Measurements from ENCODE around the gene FAM47A.

Gene FAM47A

DNA sequence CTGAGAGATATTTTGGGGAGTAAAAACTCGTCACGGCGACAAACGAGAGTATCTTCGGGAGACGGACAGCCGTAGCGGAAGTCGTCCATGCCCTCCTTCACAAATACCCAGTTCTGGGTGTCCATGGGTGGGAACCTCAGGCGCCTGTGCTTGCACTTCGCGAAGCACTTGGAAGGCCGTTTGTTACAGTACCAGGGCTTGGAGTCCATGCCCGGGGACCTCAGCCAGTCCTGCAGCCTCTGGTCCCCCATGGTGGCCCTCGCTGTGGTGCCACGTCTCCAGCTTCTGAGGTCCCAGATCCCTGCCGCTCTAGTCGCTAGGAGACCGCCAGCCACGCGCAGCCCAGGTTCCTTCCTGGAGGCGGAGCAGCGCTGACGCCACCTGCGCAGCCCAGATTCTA lies at the start of gene FAM47A:
TSS of gene FAM47A (minus strand) at position 287 of the 400 bp plus-strand sequence. CDS start at position 251, 36 bp downstream.
- Histone ChIP-seq H3K27ac (ENCODE audit: low read depth, low read length) (no peak within 1 kb of the TSS), H3K36me3 (ENCODE audit: control insufficient read depth, insufficient read depth, low read length) (no peaks in the 10 kb centered on the region), H3K4me3 (ENCODE audit: low read depth, low read length) (no peak within 1 kb of the TSS), H3K4me1 (ENCODE audit: control insufficient read depth, insufficient read depth, low read length) (no peaks in the 10 kb centered on the region), H3K27me3 (ENCODE audit: control insufficient read depth, insufficient read depth, low read length) (no peaks in the 10 kb centered on the region), H3K9ac (ENCODE audit: low read length) (no peak within 1 kb of the TSS), H3K9me3 (ENCODE audit: control insufficient read depth, insufficient read depth, low read depth, low read length) (no peaks in the 10 kb centered on the region)

GRCh38 chrX:34147345-34147744 lies 15.2 kb upstream of the FAM47A start:
- no peak overlapping the region for H3K27ac ChIP-seq (ENCODE audit: low read depth, low read length)
- no peaks in the 10 kb centered on the region for H3K4me1 ChIP-seq (ENCODE audit: control insufficient read depth, insufficient read depth, low read length)
- H3K9ac ChIP-seq (ENCODE audit: low read length): no peak overlapping the region
- peaks cover 4% of the 10 kb centered on the region; the same call in 1 of the 2 replicates for H3K9me3 ChIP-seq (ENCODE audit: control insufficient read depth, insufficient read depth, low read depth, low read length)
- no peaks in the 10 kb centered on the region for H3K36me3 ChIP-seq (ENCODE audit: control insufficient read depth, insufficient read depth, low read length)
- no peak overlapping the region for H3K4me3 ChIP-seq (ENCODE audit: low read depth, low read length)
- H3K27me3 ChIP-seq (ENCODE audit: control insufficient read depth, insufficient read depth, low read length): no peaks in the 10 kb centered on the region; the same call in 1 of the 2 replicates

DNA sequence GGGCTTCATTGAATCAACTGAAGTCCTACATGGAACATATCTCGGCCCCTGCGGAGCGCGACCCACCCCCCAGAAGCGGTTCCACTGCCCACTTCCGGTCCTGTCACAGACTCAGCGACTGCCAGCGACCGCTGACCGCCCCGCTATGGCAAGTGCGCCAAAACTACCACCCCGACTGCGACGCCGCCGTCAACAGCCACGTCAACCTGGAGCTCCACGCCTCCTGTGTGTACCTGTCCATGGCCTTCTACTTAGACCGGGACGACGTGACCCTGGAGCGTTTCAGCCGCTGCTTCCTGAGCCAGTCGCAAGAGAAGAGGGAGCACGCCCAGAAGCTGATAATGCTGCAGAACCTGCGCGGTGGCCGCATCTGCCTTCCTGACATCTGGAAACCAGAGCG lies 14.8 kb upstream of the FAM47A start:
- Histone ChIP-seq H3K27me3 (ENCODE audit: control insufficient read depth, insufficient read depth, low read length) (no peaks in the 10 kb centered on the region; the same call in 1 of the 2 replicates), H3K27ac (ENCODE audit: low read depth, low read length) (no peak overlapping the region), H3K36me3 (ENCODE audit: control insufficient read depth, insufficient read depth, low read length) (no peaks in the 10 kb centered on the region), H3K4me3 (ENCODE audit: low read depth, low read length) (no peak overlapping the region), H3K9ac (ENCODE audit: low read length) (no peak overlapping the region), H3K4me1 (ENCODE audit: control insufficient read depth, insufficient read depth, low read length) (no peaks in the 10 kb centered on the region), H3K9me3 (ENCODE audit: control insufficient read depth, insufficient read depth, low read depth, low read length) (peaks cover 4% of the 10 kb centered on the region; the same call in 1 of the 2 replicates)

GRCh38 chrX:34144246-34144645 lies 12.1 kb upstream of the FAM47A start:
- Histone ChIP-seq H3K4me3 (ENCODE audit: low read depth, low read length) (no peak overlapping the region), H3K9me3 (ENCODE audit: control insufficient read depth, insufficient read depth, low read depth, low read length) (peaks cover 4% of the 10 kb centered on the region; the same call in 1 of the 2 replicates), H3K27ac (ENCODE audit: low read depth, low read length) (no peak overlapping the region), H3K4me1 (ENCODE audit: control insufficient read depth, insufficient read depth, low read length) (no peaks in the 10 kb centered on the region), H3K36me3 (ENCODE audit: control insufficient read depth, insufficient read depth, low read length) (no peaks in the 10 kb centered on the region), H3K27me3 (ENCODE audit: control insufficient read depth, insufficient read depth, low read length) (no peaks in the 10 kb centered on the region; the same call in 1 of the 2 replicates), H3K9ac (ENCODE audit: low read length) (no peak overlapping the region)

DNA sequence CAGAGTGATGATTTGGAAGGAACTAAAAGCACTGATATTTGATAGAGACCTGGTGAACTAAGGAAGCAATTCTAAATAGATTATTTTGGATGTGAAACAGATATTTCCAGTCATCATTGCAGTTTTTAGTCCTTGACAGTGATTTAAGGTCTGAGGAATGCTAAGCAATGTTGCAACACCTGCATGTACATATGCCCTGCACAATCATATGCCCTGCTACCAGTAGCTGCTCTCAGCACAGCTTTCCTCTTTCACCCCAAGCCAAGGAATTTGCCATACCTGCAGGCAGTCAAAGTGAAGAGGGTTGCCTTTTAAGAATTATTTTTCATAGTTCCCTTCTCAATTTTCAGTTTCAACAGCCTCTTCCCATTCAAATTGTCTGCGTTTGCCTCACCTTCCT lies 8.7 kb upstream of the FAM47A start:
- H3K27me3 ChIP-seq (ENCODE audit: control insufficient read depth, insufficient read depth, low read length): no peaks in the 10 kb centered on the region; the same call in 1 of the 2 replicates
- H3K4me3 ChIP-seq (ENCODE audit: low read depth, low read length): no peak overlapping the region
- no peaks in the 10 kb centered on the region for H3K4me1 ChIP-seq (ENCODE audit: control insufficient read depth, insufficient read depth, low read length)
- H3K27ac ChIP-seq (ENCODE audit: low read depth, low read length): no peak overlapping the region
- no peaks in the 10 kb centered on the region for H3K9me3 ChIP-seq (ENCODE audit: control insufficient read depth, insufficient read depth, low read depth, low read length)
- H3K9ac ChIP-seq (ENCODE audit: low read length): no peak overlapping the region
- no peaks in the 10 kb centered on the region for H3K36me3 ChIP-seq (ENCODE audit: control insufficient read depth, insufficient read depth, low read length)

- no peak overlapping the region for H3K4me3 ChIP-seq (ENCODE audit: low read depth, low read length)
- H3K27ac ChIP-seq (ENCODE audit: low read depth, low read length): no peak overlapping the region
- H3K9ac ChIP-seq (ENCODE audit: low read length): no peak overlapping the region
- no peaks in the 10 kb centered on the region for H3K27me3 ChIP-seq (ENCODE audit: control insufficient read depth, insufficient read depth, low read length)
- no peaks in the 10 kb centered on the region for H3K4me1 ChIP-seq (ENCODE audit: control insufficient read depth, insufficient read depth, low read length)
- H3K9me3 ChIP-seq (ENCODE audit: control insufficient read depth, insufficient read depth, low read depth, low read length): no peaks in the 10 kb centered on the region
- no peaks in the 10 kb centered on the region for H3K36me3 ChIP-seq (ENCODE audit: control insufficient read depth, insufficient read depth, low read length)
Observed at GRCh38 chrX:34130980-34131744, 952 bp downstream of the FAM47A start.

DNA sequence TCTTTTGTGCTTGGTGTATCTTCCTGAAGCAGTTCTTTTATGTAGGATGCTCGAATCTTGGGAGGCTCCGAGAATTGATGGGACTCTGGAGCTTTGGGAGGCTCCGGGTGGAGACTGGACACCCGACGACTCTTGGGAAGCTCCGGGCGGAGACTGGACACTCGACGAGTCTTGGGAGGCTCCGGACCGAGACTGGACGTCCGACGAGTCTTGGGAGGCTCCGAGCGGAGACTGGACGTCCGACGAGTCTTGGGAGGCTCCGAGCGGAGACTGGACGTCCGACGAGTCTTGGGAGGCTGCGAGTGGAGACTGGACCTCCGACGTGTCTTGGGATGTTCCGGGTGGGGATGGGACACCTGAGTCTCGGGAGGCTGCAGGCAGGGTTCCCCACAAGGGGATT lies 1.6 kb downstream of the FAM47A start:
- no peaks in the 10 kb centered on the region for H3K36me3 ChIP-seq (ENCODE audit: control insufficient read depth, insufficient read depth, low read length)
- H3K9ac ChIP-seq (ENCODE audit: low read length): no peak overlapping the region
- H3K4me1 ChIP-seq (ENCODE audit: control insufficient read depth, insufficient read depth, low read length): no peaks in the 10 kb centered on the region
- H3K9me3 ChIP-seq (ENCODE audit: control insufficient read depth, insufficient read depth, low read depth, low read length): no peaks in the 10 kb centered on the region
- H3K27me3 ChIP-seq (ENCODE audit: control insufficient read depth, insufficient read depth, low read length): no peaks in the 10 kb centered on the region
- no peak overlapping the region for H3K4me3 ChIP-seq (ENCODE audit: low read depth, low read length)
- no peak overlapping the region for H3K27ac ChIP-seq (ENCODE audit: low read depth, low read length)

GRCh38 chrX:34126011-34126410 lies 6.1 kb downstream of the FAM47A start:
- Histone ChIP-seq H3K4me1 (ENCODE audit: control insufficient read depth, insufficient read depth, low read length) (no peaks in the 10 kb centered on the region), H3K9me3 (ENCODE audit: control insufficient read depth, insufficient read depth, low read depth, low read length) (peaks cover 15% of the 10 kb centered on the region), H3K9ac (ENCODE audit: low read length) (no peak overlapping the region), H3K27me3 (ENCODE audit: control insufficient read depth, insufficient read depth, low read length) (no peaks in the 10 kb centered on the region; the same call in 1 of the 2 replicates), H3K4me3 (ENCODE audit: low read depth, low read length) (no peak overlapping the region), H3K27ac (ENCODE audit: low read depth, low read length) (no peak overlapping the region), H3K36me3 (ENCODE audit: control insufficient read depth, insufficient read depth, low read length) (no peaks in the 10 kb centered on the region)

GRCh38 chrX:34119122-34119521 lies 13.0 kb downstream of the FAM47A start:
- no peaks in the 10 kb centered on the region; the same call in 1 of the 2 replicates for H3K27me3 ChIP-seq (ENCODE audit: control insufficient read depth, insufficient read depth, low read length)
- no peak overlapping the region for H3K4me3 ChIP-seq (ENCODE audit: low read depth, low read length)
- H3K36me3 ChIP-seq (ENCODE audit: control insufficient read depth, insufficient read depth, low read length): no peaks in the 10 kb centered on the region
- H3K27ac ChIP-seq (ENCODE audit: low read depth, low read length): no peak overlapping the region
- H3K9ac ChIP-seq (ENCODE audit: low read length): no peak overlapping the region
- no peaks in the 10 kb centered on the region for H3K4me1 ChIP-seq (ENCODE audit: control insufficient read depth, insufficient read depth, low read length)
- H3K9me3 ChIP-seq (ENCODE audit: control insufficient read depth, insufficient read depth, low read depth, low read length): peaks cover 15% of the 10 kb centered on the region

DNA sequence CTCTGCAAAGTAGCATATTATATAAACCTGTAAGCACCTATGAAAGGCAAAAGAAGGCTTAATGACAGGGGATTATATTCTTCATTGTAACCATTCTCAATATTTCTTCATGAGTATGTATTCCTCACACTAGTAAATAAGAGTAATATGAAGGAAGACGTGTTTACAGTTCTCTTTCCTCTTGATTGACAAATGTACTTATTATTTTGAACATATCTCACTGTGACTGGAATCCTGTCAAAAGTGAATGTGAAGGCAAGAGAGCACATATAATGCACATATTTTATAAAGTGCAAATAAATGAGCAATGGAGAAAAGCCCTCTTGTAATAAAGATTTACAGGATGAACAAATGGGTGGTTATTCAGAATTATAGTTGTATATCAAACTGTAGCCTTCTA lies 19.7 kb downstream of the FAM47A start:
- H3K9ac ChIP-seq (ENCODE audit: low read length): no peak overlapping the region
- H3K27me3 ChIP-seq (ENCODE audit: control insufficient read depth, insufficient read depth, low read length): no peaks in the 10 kb centered on the region; the same call in 1 of the 2 replicates
- no peaks in the 10 kb centered on the region for H3K36me3 ChIP-seq (ENCODE audit: control insufficient read depth, insufficient read depth, low read length)

More for the DNA sequence above, 19.7 kb downstream of the FAM47A start:
- no peak overlapping the region for H3K4me3 ChIP-seq (ENCODE audit: low read depth, low read length)
- H3K4me1 ChIP-seq (ENCODE audit: control insufficient read depth, insufficient read depth, low read length): no peaks in the 10 kb centered on the region
- H3K9me3 ChIP-seq (ENCODE audit: control insufficient read depth, insufficient read depth, low read depth, low read length): no peaks in the 10 kb centered on the region
- H3K27ac ChIP-seq (ENCODE audit: low read depth, low read length): no peak overlapping the region
